NCI-H2081 (cell line): Measurements from ENCODE around the gene MAOA.
"Not testable (repeated sequence)": the region's sequence is repeated elsewhere in the genome, so short reads cannot be mapped to it uniquely, and the experiment has no call there.

Source experiments
- DNase-seq, 2 experiments: peaks; one replicate each; lab custom pipeline; 2025; lab: John Stamatoyannopoulos, UW

The MAOA gene

GRCh38 chrX:43656005-43656494 lies at the start of gene MAOA:
MAOA (plus strand) TSS chrX:43656299; CDS start chrX:43656342, 43 bp downstream.
- peak; percentile 59 to 61 for DNase-seq

GRCh38 chrX:43612400-43612799 lies 43.7 kb upstream of the MAOA start:
- DNase-seq: no peak

- DNase-seq: no peak
Observed at GRCh38 chrX:43615660-43616059, 40.4 kb upstream of the MAOA start.

- DNase-seq: peak in 1 of 2 experiments; percentile 1
Observed at GRCh38 chrX:43618366-43619205, 37.5 kb upstream of the MAOA start.

- DNase-seq: not testable (repeated sequence)
Observed at GRCh38 chrX:43619861-43620260, 36.2 kb upstream of the MAOA start.

- DNase-seq: no peak
Observed at GRCh38 chrX:43627147-43627546, 29.0 kb upstream of the MAOA start.

- no peak for DNase-seq
Observed at GRCh38 chrX:43627669-43628068, 28.4 kb upstream of the MAOA start.

GRCh38 chrX:43629229-43629628 lies 26.9 kb upstream of the MAOA start:
- DNase-seq: no peak

GRCh38 chrX:43631841-43632240 lies 24.3 kb upstream of the MAOA start:
- no peak for DNase-seq

GRCh38 chrX:43633081-43633480 lies 23.0 kb upstream of the MAOA start:
- no peak for DNase-seq

GRCh38 chrX:43633757-43634156 lies 22.3 kb upstream of the MAOA start:
- no peak for DNase-seq

GRCh38 chrX:43640482-43640881 lies 15.6 kb upstream of the MAOA start:
- DNase-seq: no peak

- no peak for DNase-seq
Observed at GRCh38 chrX:43641691-43642090, 14.4 kb upstream of the MAOA start.

- DNase-seq: no peak
Observed at GRCh38 chrX:43643201-43643600, 12.9 kb upstream of the MAOA start.

GRCh38 chrX:43643662-43644061 lies 12.4 kb upstream of the MAOA start:
- DNase-seq: no peak

- no peak for DNase-seq
Observed at GRCh38 chrX:43644124-43644701, 11.9 kb upstream of the MAOA start.

- no peak for DNase-seq
Observed at GRCh38 chrX:43646800-43647199, 9.3 kb upstream of the MAOA start.

GRCh38 chrX:43654431-43655150 lies 1.5 kb upstream of the MAOA start:
- peak; percentile 84 to 90 for DNase-seq

GRCh38 chrX:43655151-43656004 lies 721 bp upstream of the MAOA start:
- peak in 1 of 2 experiments; percentile 6 for DNase-seq

- no peak for DNase-seq
Observed at GRCh38 chrX:43657671-43658070, 1.6 kb downstream of the MAOA start.

GRCh38 chrX:43661521-43662240 lies 5.6 kb downstream of the MAOA start:
- DNase-seq: no peak
